Heart left ventricle (tissue), 16 donors: ENCODE data around the gene HK3. TPM values are rescaled to one million over a fixed set of nuclear protein-coding genes. Genes with fewer than 3 reads are reported as not detected.
A peak's percentile ranks its signal among the peaks of the same experiment; 100 is the strongest.

Experiments used
- ATAC-seq, 4 donors: fragments of 200-7000 bp; cut with Tn5 transposase; one replicate each; pipeline ENCODE4 v1.9.1; 2020 to 2022; ENCODE audit warnings: moderate library complexity in 4 of 4, mild to moderate bottlenecking in 3 of 4, moderate number of reproducible peaks in 1 of 4
- DNase-seq, 5 donors: peaks; one replicate each; pipeline ENCODE4 v3.0.0-alpha.2; 2020
- H3K27ac ChIP-seq, 12 donors: fragments of 200-600 bp; sonication (generic) in 4 of 12; one replicate each; pipeline versions ENCODE4 v1.5.0 to v1.8.0; 2016 to 2022; ENCODE audit warnings: mild to moderate bottlenecking in 2 of 12
- H3K27me3 ChIP-seq, 9 donors: fragments of 200-600 bp; sonication (generic) in 2 of 9; one replicate each; pipeline versions ENCODE4 v1.5.1 to v1.8.0; 2016 to 2022; ENCODE audit warnings: mild to moderate bottlenecking in 3 of 9
- H3K36me3 ChIP-seq, 9 donors: fragments of 200-600 bp; sonication (generic) in 2 of 9; one replicate each; pipeline versions ENCODE4 v1.5.0 to v1.8.0; 2018 to 2022; ENCODE audit warnings: mild to moderate bottlenecking in 2 of 9
- H3K4me1 ChIP-seq, 12 donors: fragments of 200-600 bp; sonication (generic) in 4 of 12; one replicate each; pipeline versions ENCODE4 v1.5.0 to v1.8.0; 2016 to 2022; ENCODE audit warnings: mild to moderate bottlenecking in 3 of 12
- H3K4me3 ChIP-seq, 12 donors: fragments of 200-600 bp; sonication (generic) in 4 of 12; one replicate each; pipeline versions ENCODE4 v1.5.0 to v1.8.0; 2017 to 2022; ENCODE audit warnings: mild to moderate bottlenecking in 9 of 12, moderate library complexity in 4 of 12
- H3K9me3 ChIP-seq, 12 donors: fragments of 200-600 bp; sonication (generic) in 4 of 12; one replicate each; pipeline versions ENCODE4 v1.5.0 to v1.8.0; 2016 to 2022; ENCODE audit warnings: mild to moderate bottlenecking in 1 of 12
- POLR2A ChIP-seq, 2 donors: fragments of 450-650 bp; IDR thresholded peaks; one replicate each; pipeline ENCODE4 v1.6.1; 2017; ENCODE audit warnings: antibody characterized with exemption in 2 of 2, mild to moderate bottlenecking in 2 of 2, moderate library complexity in 2 of 2
- WGBS, 4 donors: extraction: QIAGEN DNeasy Blood & Tissue Kit in 2 of 4; methylation state at CpG; one replicate each; pipeline versions ENCODE4 v1.1.5 to v1.1.7; 2013 to 2018; 5-methylcytosine and 5-hydroxymethylcytosine counted together
- intact Hi-C, 10 donors: fragments of 100-400 bp; cut with DNase I; formaldehyde crosslinking; loops; one replicate each; pipeline versions ENCODE4 v1.11.1 to v1.14.2; 2022
- polyA plus RNA-seq, 2 donors: library from polyadenylated mRNA; stranded (reverse); fragments of 200-250 nt; gene quantifications; one replicate each; pipeline ENCODE4 v1.2.3, GENCODE V29; 2013
- total RNA-seq, 9 donors: library from RNA; depleted of rRNA in 2 of 9; stranded (reverse); fragments of >200 nt in 2 of 9; fragmentation: NEBNext Ultra II Directional in 3 of 9; extraction: Animal tissue kit (Norgen Biotek cat#: 25700) in 3 of 9; gene quantifications; one replicate each; pipeline versions ENCODE4 v1.1.0 to v1.2.4, GENCODE V29; 2016 to 2023
- TF ChIP-seq, protein P1 (sequence below), 12 donors: fragments of 200-600 bp; sonication (generic) in 4 of 12; IDR thresholded peaks; one replicate each; pipeline versions ENCODE4 v1.5.0 to v1.8.0; 2018 to 2022; ENCODE audit warnings: antibody characterized with exemption in 12 of 12, mild to moderate bottlenecking in 5 of 12
- donor health status: ischemic (EF 13 %, LVEDD 7.1; RV severe dilation, severe dysfunction).
- donor health status: healthy with polysubstance abuse.
- donor health status: DM: no; HTN: yes; CAD: no.
- donor health status: DM: no; HTN: no; CAD: no.
- donor health status: ischemic (EF 25% LVEDD 6.9; RV normal size, moderate dysfunction).
- donor health status: ischemic (EF 25% LVEDD 5.7; RV mildly dilated, moderate dysfunction).
- donor health status: healthy.
- donor health status: DM: yes; HTN: yes; CAD: no.
- donor health status: ischemic (EF 35%, LVEDD 5.7; RV mildly dilated, moderate dysfunction).
- donor health status: nonischemic (EF 11% LVEDD 7.7; RV severe dilation, severe dysfunction).
- donor health status: DM: yes; HTN: yes; CAD: no.
- donor health status: PGD.
- donor health status: ischemic (EF 29% LVEDD 5.4; RV normal size, mild dysfunction).
- donor health status: nonischemic (EF 23%, LVEDD 6.1; RV moderate dilation, normal function).

HK3 gene
- total and polyA plus RNA-seq, 11 donors = 0.46 to 44.0 (median 2.5) TPM

- no peaks in the 10 kb centered on the region for H3K9me3 ChIP-seq
- H3K4me3 ChIP-seq = no peak overlapping the region
- no peak for ATAC-seq
- peak in 2 of 5 donors; percentile 23 to 57 for DNase-seq
- 89 to 91% (median 90%) methylated on average over 20 to 28 of the region's 28 CpGs for WGBS, 4 donors
- H3K4me1 ChIP-seq = no peaks in the 10 kb centered on the region
- intact Hi-C loops = no loop called here
- H3K27ac ChIP-seq = no peak overlapping the region
- TF ChIP-seq, protein P1, sequence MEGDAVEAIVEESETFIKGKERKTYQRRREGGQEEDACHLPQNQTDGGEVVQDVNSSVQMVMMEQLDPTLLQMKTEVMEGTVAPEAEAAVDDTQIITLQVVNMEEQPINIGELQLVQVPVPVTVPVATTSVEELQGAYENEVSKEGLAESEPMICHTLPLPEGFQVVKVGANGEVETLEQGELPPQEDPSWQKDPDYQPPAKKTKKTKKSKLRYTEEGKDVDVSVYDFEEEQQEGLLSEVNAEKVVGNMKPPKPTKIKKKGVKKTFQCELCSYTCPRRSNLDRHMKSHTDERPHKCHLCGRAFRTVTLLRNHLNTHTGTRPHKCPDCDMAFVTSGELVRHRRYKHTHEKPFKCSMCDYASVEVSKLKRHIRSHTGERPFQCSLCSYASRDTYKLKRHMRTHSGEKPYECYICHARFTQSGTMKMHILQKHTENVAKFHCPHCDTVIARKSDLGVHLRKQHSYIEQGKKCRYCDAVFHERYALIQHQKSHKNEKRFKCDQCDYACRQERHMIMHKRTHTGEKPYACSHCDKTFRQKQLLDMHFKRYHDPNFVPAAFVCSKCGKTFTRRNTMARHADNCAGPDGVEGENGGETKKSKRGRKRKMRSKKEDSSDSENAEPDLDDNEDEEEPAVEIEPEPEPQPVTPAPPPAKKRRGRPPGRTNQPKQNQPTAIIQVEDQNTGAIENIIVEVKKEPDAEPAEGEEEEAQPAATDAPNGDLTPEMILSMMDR (IDR thresholded peaks at IDR 0.05) = no peak
- TF ChIP-seq POLR2A (IDR thresholded peaks at IDR 0.05) = no peak
- peaks cover 0 to 26% (median 12%) of the 10 kb centered on the region in 9 donors for H3K27me3 ChIP-seq
- H3K36me3 ChIP-seq = peaks cover 0 to 10% (median 0%) of the 10 kb centered on the region in 9 donors
These were observed 18.0 kb downstream of the HK3 start for GRCh38 chr5:176881021-176881749.

- Histone ChIP-seq H3K27ac (no peak overlapping the region), H3K36me3 (peaks cover 0 to 10% (median 0%) of the 10 kb centered on the region in 9 donors), H3K27me3 (peaks cover 2 to 32% (median 15%) of the 10 kb centered on the region in 9 donors), H3K4me3 (no peak overlapping the region), H3K9me3 (no peaks in the 10 kb centered on the region), H3K4me1 (no peaks in the 10 kb centered on the region)
- ATAC-seq (no peak), DNase-seq (peak in 1 of 5 donors; percentile 48)
- TF ChIP-seq, protein P1 (IDR thresholded peaks at IDR 0.05) = no peak
- no peak for TF ChIP-seq POLR2A (IDR thresholded peaks at IDR 0.05)
- 89 to 94% (median 91%) methylated on average over 16 to 26 of the region's 26 CpGs for WGBS, 4 donors
- intact Hi-C loops = no loop called here
These were observed 18.7 kb downstream of the HK3 start for GRCh38 chr5:176880366-176881020.

DNA sequence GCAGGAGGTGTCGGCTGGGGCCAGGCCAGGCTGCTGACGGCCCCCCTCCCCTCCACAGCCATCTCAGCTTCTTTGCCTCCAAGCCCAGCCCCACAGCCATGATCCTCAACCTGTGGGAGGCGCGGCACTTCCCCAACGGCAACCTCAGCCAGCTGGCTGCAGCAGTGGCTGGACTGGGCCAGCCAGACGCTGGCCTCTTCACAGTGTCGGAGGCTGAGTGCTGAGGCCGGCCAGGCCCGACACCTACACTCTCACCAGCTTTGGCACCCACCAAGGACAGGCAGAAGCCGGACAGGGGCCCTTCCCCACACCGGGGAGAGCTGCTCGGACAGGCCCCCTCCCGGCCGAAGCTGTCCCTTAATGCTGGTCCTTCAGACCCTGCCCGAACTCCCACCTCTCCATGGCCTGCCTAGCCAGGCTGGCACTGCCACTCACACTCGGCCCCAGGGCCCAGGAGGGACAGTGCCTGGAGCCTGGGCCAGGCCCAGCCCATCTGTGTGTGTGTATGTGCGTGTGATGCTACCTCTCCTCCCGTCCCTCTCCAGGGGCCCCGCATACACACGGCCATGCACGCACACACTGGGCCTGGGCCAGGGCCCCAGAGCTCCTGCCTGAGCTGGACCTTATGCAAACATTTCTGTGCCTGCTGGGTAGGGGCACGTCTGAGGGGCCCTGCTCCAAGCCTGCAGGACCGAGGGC, 19.3 kb downstream of the HK3 start:
- H3K27ac ChIP-seq = no peak overlapping the region
- ATAC-seq = peak in 1 of 4 donors; percentile 4
- H3K27me3 ChIP-seq = peaks cover 4 to 39% (median 15%) of the 10 kb centered on the region in 9 donors
- intact Hi-C loops = no loop called here
- H3K36me3 ChIP-seq = peaks cover 0 to 10% (median 0%) of the 10 kb centered on the region in 9 donors
- no peaks in the 10 kb centered on the region for H3K4me1 ChIP-seq
- whole genome bisulfite sequencing, 4 donors = 71 to 84% (median 76%) methylated on average over 17 to 23 of the region's 23 CpGs
- peak in 2 of 5 donors; percentile 16 to 55 for DNase-seq
- H3K9me3 ChIP-seq = no peaks in the 10 kb centered on the region
- TF ChIP-seq, protein P1 (IDR thresholded peaks at IDR 0.05) = no peak
- no peak overlapping the region for H3K4me3 ChIP-seq
